Heart left ventricle (tissue), 16 donors: ENCODE data around the gene MAN2A1. TPM values are rescaled to one million over a fixed set of nuclear protein-coding genes. Genes with fewer than 3 reads are reported as not detected.

ENCODE experiments used
- ATAC-seq, 4 donors: fragments of 200-7000 bp; cut with Tn5 transposase; one replicate each; pipeline ENCODE4 v1.9.1; 2020 to 2022; ENCODE audit warnings: moderate library complexity in 4 of 4, mild to moderate bottlenecking in 3 of 4, moderate number of reproducible peaks in 1 of 4
- DNase-seq, 5 donors: peaks; one replicate each; pipeline ENCODE4 v3.0.0-alpha.2; 2020
- H3K27ac ChIP-seq, 12 donors: fragments of 200-600 bp; sonication (generic) in 4 of 12; one replicate each; pipeline versions ENCODE4 v1.5.0 to v1.8.0; 2016 to 2022; ENCODE audit warnings: mild to moderate bottlenecking in 2 of 12
- H3K27me3 ChIP-seq, 9 donors: fragments of 200-600 bp; sonication (generic) in 2 of 9; one replicate each; pipeline versions ENCODE4 v1.5.1 to v1.8.0; 2016 to 2022; ENCODE audit warnings: mild to moderate bottlenecking in 3 of 9
- H3K36me3 ChIP-seq, 9 donors: fragments of 200-600 bp; sonication (generic) in 2 of 9; one replicate each; pipeline versions ENCODE4 v1.5.0 to v1.8.0; 2018 to 2022; ENCODE audit warnings: mild to moderate bottlenecking in 2 of 9
- H3K4me1 ChIP-seq, 12 donors: fragments of 200-600 bp; sonication (generic) in 4 of 12; one replicate each; pipeline versions ENCODE4 v1.5.0 to v1.8.0; 2016 to 2022; ENCODE audit warnings: mild to moderate bottlenecking in 3 of 12
- H3K4me3 ChIP-seq, 12 donors: fragments of 200-600 bp; sonication (generic) in 4 of 12; one replicate each; pipeline versions ENCODE4 v1.5.0 to v1.8.0; 2017 to 2022; ENCODE audit warnings: mild to moderate bottlenecking in 9 of 12, moderate library complexity in 4 of 12
- H3K9me3 ChIP-seq, 12 donors: fragments of 200-600 bp; sonication (generic) in 4 of 12; one replicate each; pipeline versions ENCODE4 v1.5.0 to v1.8.0; 2016 to 2022; ENCODE audit warnings: mild to moderate bottlenecking in 1 of 12
- POLR2A ChIP-seq, 2 donors: fragments of 450-650 bp; IDR thresholded peaks; one replicate each; pipeline ENCODE4 v1.6.1; 2017; ENCODE audit warnings: antibody characterized with exemption in 2 of 2, mild to moderate bottlenecking in 2 of 2, moderate library complexity in 2 of 2
- WGBS, 4 donors: extraction: QIAGEN DNeasy Blood & Tissue Kit in 2 of 4; methylation state at CpG; one replicate each; pipeline versions ENCODE4 v1.1.5 to v1.1.7; 2013 to 2018; 5-methylcytosine and 5-hydroxymethylcytosine counted together
- intact Hi-C, 10 donors: fragments of 100-400 bp; cut with DNase I; formaldehyde crosslinking; loops; one replicate each; pipeline versions ENCODE4 v1.11.1 to v1.14.2; 2022
- polyA plus RNA-seq, 2 donors: library from polyadenylated mRNA; stranded (reverse); fragments of 200-250 nt; gene quantifications; one replicate each; pipeline ENCODE4 v1.2.3, GENCODE V29; 2013
- total RNA-seq, 9 donors: library from RNA; depleted of rRNA in 2 of 9; stranded (reverse); fragments of >200 nt in 2 of 9; fragmentation: NEBNext Ultra II Directional in 3 of 9; extraction: Animal tissue kit (Norgen Biotek cat#: 25700) in 3 of 9; gene quantifications; one replicate each; pipeline versions ENCODE4 v1.1.0 to v1.2.4, GENCODE V29; 2016 to 2023
- TF ChIP-seq, protein P1 (sequence below), 12 donors: fragments of 200-600 bp; sonication (generic) in 4 of 12; IDR thresholded peaks; one replicate each; pipeline versions ENCODE4 v1.5.0 to v1.8.0; 2018 to 2022; ENCODE audit warnings: antibody characterized with exemption in 12 of 12, mild to moderate bottlenecking in 5 of 12
- donor health status: ischemic (EF 13 %, LVEDD 7.1; RV severe dilation, severe dysfunction).
- donor health status: healthy with polysubstance abuse.
- donor health status: DM: no; HTN: yes; CAD: no.
- donor health status: DM: no; HTN: no; CAD: no.
- donor health status: ischemic (EF 25% LVEDD 6.9; RV normal size, moderate dysfunction).
- donor health status: ischemic (EF 25% LVEDD 5.7; RV mildly dilated, moderate dysfunction).
- donor health status: healthy.
- donor health status: DM: yes; HTN: yes; CAD: no.
- donor health status: ischemic (EF 35%, LVEDD 5.7; RV mildly dilated, moderate dysfunction).
- donor health status: nonischemic (EF 11% LVEDD 7.7; RV severe dilation, severe dysfunction).
- donor health status: DM: yes; HTN: yes; CAD: no.
- donor health status: PGD.
- donor health status: ischemic (EF 29% LVEDD 5.4; RV normal size, mild dysfunction).
- donor health status: nonischemic (EF 23%, LVEDD 6.1; RV moderate dilation, normal function).

MAN2A1 gene
- total and polyA plus RNA-seq, 11 donors = 2.0 to 22.9 (median 7.8) TPM

DNA sequence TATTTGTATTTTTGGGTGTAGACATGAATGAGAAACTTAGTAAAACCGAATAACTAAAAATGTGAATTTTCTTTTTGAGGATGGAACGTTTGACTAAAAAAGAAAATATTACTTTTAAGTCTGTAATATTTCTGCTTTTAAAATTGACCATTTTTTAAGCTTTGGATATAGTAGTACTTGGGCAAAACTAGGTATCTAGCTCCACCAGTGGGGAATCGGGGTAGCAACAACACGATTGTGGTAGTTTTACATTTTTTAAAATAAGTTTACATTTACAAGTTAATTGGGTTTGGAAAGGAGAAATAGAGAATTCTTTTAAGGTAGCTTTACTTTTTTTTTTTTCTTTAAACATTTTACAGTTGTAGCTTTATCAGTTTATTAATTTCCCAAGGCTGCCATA, 154.4 kb downstream of the MAN2A1 start:
- H3K27me3 ChIP-seq = no peaks in the 10 kb centered on the region
- intact Hi-C loops = no loop called here
- peaks cover 0 to 73% (median 46%) of the 10 kb centered on the region in 9 donors for H3K36me3 ChIP-seq
- no peak for DNase-seq
- H3K9me3 ChIP-seq = no peaks in the 10 kb centered on the region
- no peak overlapping the region for H3K27ac ChIP-seq
- H3K4me1 ChIP-seq = no peaks in the 10 kb centered on the region
- 89 to 94% (median 91%) methylated on average over 4 of the region's 4 CpGs for whole genome bisulfite sequencing, 4 donors
- TF ChIP-seq POLR2A (IDR thresholded peaks at IDR 0.05) = no peak
- TF ChIP-seq, protein P1, sequence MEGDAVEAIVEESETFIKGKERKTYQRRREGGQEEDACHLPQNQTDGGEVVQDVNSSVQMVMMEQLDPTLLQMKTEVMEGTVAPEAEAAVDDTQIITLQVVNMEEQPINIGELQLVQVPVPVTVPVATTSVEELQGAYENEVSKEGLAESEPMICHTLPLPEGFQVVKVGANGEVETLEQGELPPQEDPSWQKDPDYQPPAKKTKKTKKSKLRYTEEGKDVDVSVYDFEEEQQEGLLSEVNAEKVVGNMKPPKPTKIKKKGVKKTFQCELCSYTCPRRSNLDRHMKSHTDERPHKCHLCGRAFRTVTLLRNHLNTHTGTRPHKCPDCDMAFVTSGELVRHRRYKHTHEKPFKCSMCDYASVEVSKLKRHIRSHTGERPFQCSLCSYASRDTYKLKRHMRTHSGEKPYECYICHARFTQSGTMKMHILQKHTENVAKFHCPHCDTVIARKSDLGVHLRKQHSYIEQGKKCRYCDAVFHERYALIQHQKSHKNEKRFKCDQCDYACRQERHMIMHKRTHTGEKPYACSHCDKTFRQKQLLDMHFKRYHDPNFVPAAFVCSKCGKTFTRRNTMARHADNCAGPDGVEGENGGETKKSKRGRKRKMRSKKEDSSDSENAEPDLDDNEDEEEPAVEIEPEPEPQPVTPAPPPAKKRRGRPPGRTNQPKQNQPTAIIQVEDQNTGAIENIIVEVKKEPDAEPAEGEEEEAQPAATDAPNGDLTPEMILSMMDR (IDR thresholded peaks at IDR 0.05) = peak in 6 of 12 donors; percentile 14 to 44 (median 27)
- no peak overlapping the region for H3K4me3 ChIP-seq
- no peak for ATAC-seq

DNA sequence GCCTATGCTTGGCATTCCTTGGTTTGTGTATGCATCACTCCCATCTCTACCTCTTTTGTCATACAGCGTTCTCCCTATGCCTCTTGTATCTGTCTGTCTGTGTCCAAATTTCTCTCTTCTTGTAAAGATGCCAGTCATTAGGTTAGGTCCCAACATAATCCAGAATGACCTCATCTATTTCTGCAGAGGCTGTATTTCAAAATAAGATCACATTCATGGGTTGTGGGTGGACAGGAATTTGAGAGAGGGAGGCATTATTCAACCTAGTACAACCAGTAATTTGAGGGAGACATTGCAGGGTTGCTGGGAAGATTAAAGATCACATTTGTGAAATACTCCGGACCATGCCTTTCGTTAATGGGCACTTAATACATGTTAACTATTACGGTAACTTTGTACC, 155.0 kb downstream of the MAN2A1 start:
- intact Hi-C loops = no loop called here

GRCh38 chr5:109848130-109848529, 158.4 kb downstream of the MAN2A1 start:
- TF ChIP-seq POLR2A (IDR thresholded peaks at IDR 0.05) = no peak
- TF ChIP-seq, protein P1 (IDR thresholded peaks at IDR 0.05) = no peak
- H3K4me3 ChIP-seq = no peak overlapping the region
- no peaks in the 10 kb centered on the region for H3K27me3 ChIP-seq
- no peak overlapping the region for H3K27ac ChIP-seq
- intact Hi-C loops = no loop called here
- H3K36me3 ChIP-seq = peaks cover 0 to 64% (median 44%) of the 10 kb centered on the region in 9 donors
- no peak for ATAC-seq
- DNase-seq = no peak
- H3K9me3 ChIP-seq = no peaks in the 10 kb centered on the region
- H3K4me1 ChIP-seq = no peaks in the 10 kb centered on the region
- WGBS, 4 donors = 96 to 99% (median 97%) methylated on average over 3 of the region's 3 CpGs

More for the DNA sequence above, 155.0 kb downstream of the MAN2A1 start:
- Histone ChIP-seq H3K9me3 (no peaks in the 10 kb centered on the region), H3K4me1 (no peaks in the 10 kb centered on the region), H3K27me3 (no peaks in the 10 kb centered on the region), H3K36me3 (peaks cover 0 to 73% (median 51%) of the 10 kb centered on the region in 9 donors), H3K4me3 (no peak overlapping the region), H3K27ac (no peak overlapping the region)
- no peak for TF ChIP-seq POLR2A (IDR thresholded peaks at IDR 0.05)
- TF ChIP-seq, protein P1 (IDR thresholded peaks at IDR 0.05) = no peak
- peak in 1 of 4 donors; percentile 33 for ATAC-seq
- DNase-seq = no peak
- WGBS, 4 donors = 69 to 84% (median 72%) methylated on average over 4 of the region's 4 CpGs

GRCh38 chr5:109849478-109850088, 159.9 kb downstream of the MAN2A1 start:
- DNase-seq = no peak
- Histone ChIP-seq H3K4me1 (no peaks in the 10 kb centered on the region), H3K4me3 (no peak overlapping the region), H3K36me3 (peaks cover 0 to 66% (median 44%) of the 10 kb centered on the region in 9 donors), H3K27ac (no peak overlapping the region), H3K9me3 (no peaks in the 10 kb centered on the region), H3K27me3 (no peaks in the 10 kb centered on the region)
- 91 to 96% (median 95%) methylated on average over 4 of the region's 4 CpGs for WGBS, 4 donors
- intact Hi-C loops = no loop called here
- TF ChIP-seq, protein P1 (IDR thresholded peaks at IDR 0.05) = no peak
- ATAC-seq = no peak
